ENCODE data around the gene ARMC6. TPM values are rescaled to one million over a fixed set of nuclear protein-coding genes. Genes with fewer than 3 reads are reported as not detected.

The ARMC6 gene
- total and polyA plus RNA-seq, 2 experiments from 2014 or later = 40.9 to 112 TPM

GRCh38 chr19:19040417-19040816 lies 7.0 kb downstream of the ARMC6 start:
- H2AFZ ChIP-seq = no peak overlapping the region
- H4K20me1 ChIP-seq (replicated peaks; ENCODE audit: insufficient read depth) = peaks cover 52% of the 10 kb centered on the region
- DNase-seq (ENCODE audit: low spot score) (no peak), ATAC-seq (no peak)
- H3K27me3 ChIP-seq (ENCODE audit: insufficient read depth) = no peaks in the 10 kb centered on the region
- H3F3A ChIP-seq (replicated peaks; ENCODE audit: low read depth) = no peaks in the 10 kb centered on the region
- no peak overlapping the region for H3K27ac ChIP-seq (ENCODE audit: low read depth)
- 0 out of 2 replicates have a peak, but pooled peaks cover 4% of the 10 kb centered on the region for H3K4me1 ChIP-seq (ENCODE audit: insufficient read depth)
- Mint-ChIP-seq H3K4me3 (no peak overlapping the region), H3K27ac (no peak overlapping the region), H3K4me1 (no peaks in the 10 kb centered on the region), H3K27me3 (ENCODE audit: insufficient read depth, low read depth, poor library complexity) (no peaks in the 10 kb centered on the region), H3K9me3 (peaks cover 22% of the 10 kb centered on the region), H3K36me3 (ENCODE audit: low read depth) (peaks cover 63% of the 10 kb centered on the region)
- H3K9me2 ChIP-seq (ENCODE audit: insufficient read depth) = no peaks in the 10 kb centered on the region
- H3K4me3 ChIP-seq = no peak overlapping the region
- H3K79me2 ChIP-seq (replicated peaks; ENCODE audit: insufficient read depth) = peaks cover 70% of the 10 kb centered on the region
- no peak for TF ChIP-seq EZH2 (IDR thresholded peaks at IDR 0.05; ENCODE audit: low read depth, unreplicated experiment)
- no peak for TF ChIP-seq EZH2phosphoT487 (IDR thresholded peaks at IDR 0.05; ENCODE audit: unreplicated experiment)
- no peak for TF ChIP-seq ZNF114 (CRISPR knock-in tag; IDR thresholded peaks at IDR 0.05)
- no peak for TF ChIP-seq CTCF (conservative IDR thresholded peaks at IDR 0.05; ENCODE audit: low read depth in 2 of 2)
- no peak for TF ChIP-seq NANOG (IDR thresholded peaks at IDR 0.05; ENCODE audit: borderline replicate concordance)
- TF ChIP-seq ZNF331 (CRISPR knock-in tag; IDR thresholded peaks at IDR 0.05; ENCODE audit: low read depth) = no peak
- TF ChIP-seq JUNB (IDR thresholded peaks at IDR 0.05; ENCODE audit: unreplicated experiment) = no peak
- TF ChIP-seq ZNF462 (CRISPR knock-in tag; IDR thresholded peaks at IDR 0.05) = no peak
- TF ChIP-seq REST (IDR thresholded peaks at IDR 0.05; ENCODE audit: unreplicated experiment) = no peak
- no peak for TF ChIP-seq STAT1 (IDR thresholded peaks at IDR 0.05; ENCODE audit: unreplicated experiment)
- TF ChIP-seq ETS1 (IDR thresholded peaks at IDR 0.05) = no peak
- H3K36me3 ChIP-seq (ENCODE audit: insufficient read depth) = peaks cover 33% of the 10 kb centered on the region
- H3K4me2 ChIP-seq = no peak overlapping the region
